Measurements from ENCODE around the gene MYCBP2.

The MYCBP2 gene

DNA sequence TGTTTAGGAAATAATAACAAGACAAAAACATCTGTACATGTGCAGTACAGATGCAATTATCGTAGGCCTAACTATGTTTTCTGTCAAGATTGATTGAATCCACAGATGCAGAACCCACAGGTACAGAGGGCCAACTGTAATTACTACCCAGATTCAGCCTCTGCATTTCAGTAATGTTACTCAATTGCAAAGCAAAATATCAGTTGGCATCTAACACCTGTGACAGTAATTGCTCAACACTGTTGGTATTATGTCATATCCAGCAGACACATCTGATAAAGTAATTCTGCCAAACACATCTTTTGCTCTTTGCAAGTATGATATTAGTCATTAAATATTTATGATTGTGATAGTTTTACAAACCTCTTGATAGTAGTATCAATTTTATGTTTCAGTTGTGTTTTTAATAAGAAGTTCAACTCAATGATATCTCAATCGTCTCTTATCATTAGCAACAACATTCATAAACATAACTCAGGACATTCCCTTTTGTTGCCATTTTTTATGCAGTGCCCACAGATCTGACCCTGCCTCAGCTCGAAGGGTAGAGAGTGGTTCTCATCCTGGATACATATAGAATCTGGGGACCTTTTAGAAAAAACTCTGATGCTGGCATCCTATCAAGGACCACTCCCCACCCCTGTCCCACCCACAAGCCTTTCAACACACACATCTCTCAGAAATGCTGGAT is 104.7 kb downstream of the MYCBP2 start:
- TF ChIP-seq, protein P1, sequence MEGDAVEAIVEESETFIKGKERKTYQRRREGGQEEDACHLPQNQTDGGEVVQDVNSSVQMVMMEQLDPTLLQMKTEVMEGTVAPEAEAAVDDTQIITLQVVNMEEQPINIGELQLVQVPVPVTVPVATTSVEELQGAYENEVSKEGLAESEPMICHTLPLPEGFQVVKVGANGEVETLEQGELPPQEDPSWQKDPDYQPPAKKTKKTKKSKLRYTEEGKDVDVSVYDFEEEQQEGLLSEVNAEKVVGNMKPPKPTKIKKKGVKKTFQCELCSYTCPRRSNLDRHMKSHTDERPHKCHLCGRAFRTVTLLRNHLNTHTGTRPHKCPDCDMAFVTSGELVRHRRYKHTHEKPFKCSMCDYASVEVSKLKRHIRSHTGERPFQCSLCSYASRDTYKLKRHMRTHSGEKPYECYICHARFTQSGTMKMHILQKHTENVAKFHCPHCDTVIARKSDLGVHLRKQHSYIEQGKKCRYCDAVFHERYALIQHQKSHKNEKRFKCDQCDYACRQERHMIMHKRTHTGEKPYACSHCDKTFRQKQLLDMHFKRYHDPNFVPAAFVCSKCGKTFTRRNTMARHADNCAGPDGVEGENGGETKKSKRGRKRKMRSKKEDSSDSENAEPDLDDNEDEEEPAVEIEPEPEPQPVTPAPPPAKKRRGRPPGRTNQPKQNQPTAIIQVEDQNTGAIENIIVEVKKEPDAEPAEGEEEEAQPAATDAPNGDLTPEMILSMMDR (IDR thresholded peaks at IDR 0.05), result no peak
- DNase-seq, result no peak
- Histone ChIP-seq H3K27me3 (no peaks in the 10 kb centered on the region), H3K36me3 (peaks cover 11 to 58% (median 18%) of the 10 kb centered on the region in 3 donors), H3K9me3 (no peaks in the 10 kb centered on the region), H3K4me3 (no peak overlapping the region), H3K27ac (no peak overlapping the region), H3K4me1 (no peaks in the 10 kb centered on the region)
- intact Hi-C loops (cut with DNase I; ENCODE audit: low total_unique reads), result no loop called here

DNA sequence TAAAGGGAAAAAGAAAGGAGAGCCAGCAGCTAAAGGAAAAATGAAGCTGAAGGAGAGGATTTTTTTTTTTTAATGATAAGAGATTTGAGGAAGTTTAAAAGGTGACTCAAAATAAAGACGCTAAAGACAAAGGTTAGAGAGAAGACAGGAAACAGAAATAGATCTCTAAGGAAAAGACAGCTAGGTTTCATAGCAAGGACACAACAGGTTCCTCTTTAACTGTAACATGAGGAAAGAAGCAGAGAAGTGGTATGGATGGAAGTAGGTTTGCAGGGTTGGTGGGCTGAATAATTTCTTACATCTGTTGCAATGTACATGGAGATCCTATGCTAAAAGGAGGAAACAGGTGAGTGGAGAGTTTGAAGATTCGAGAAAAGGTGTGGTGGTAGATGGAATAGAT is 107.5 kb downstream of the MYCBP2 start:
- Histone ChIP-seq H3K9me3 (no peaks in the 10 kb centered on the region), H3K27ac (no peak overlapping the region), H3K4me3 (no peak overlapping the region), H3K4me1 (no peaks in the 10 kb centered on the region), H3K27me3 (no peaks in the 10 kb centered on the region), H3K36me3 (peaks cover 28 to 86% (median 44%) of the 10 kb centered on the region in 3 donors)
- TF ChIP-seq, protein P1 (IDR thresholded peaks at IDR 0.05), result no peak
- intact Hi-C loops (cut with DNase I; ENCODE audit: low total_unique reads), result no loop called here
- no peak for DNase-seq

DNA sequence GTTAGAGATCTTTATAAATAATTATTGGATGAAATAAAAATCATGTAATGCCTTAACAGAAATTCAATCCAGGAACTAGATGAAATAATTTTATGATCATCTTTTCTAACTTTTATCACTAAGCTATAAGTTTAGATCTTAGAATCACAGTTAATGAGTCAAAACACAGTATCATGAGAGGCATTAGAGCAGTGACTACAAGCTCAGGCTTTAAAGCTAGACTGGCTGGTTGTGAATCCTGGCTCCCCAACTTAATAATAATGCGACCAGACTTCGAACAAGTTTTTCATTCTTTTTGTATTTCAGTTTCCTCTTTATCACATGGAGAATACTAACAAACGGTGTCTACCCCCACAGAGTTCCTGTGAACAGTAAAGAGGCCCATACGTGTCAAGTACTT is 108.6 kb downstream of the MYCBP2 start:
- H3K4me1 ChIP-seq, result no peaks in the 10 kb centered on the region
- intact Hi-C loops (cut with DNase I; ENCODE audit: low total_unique reads), result no loop called here
- no peaks in the 10 kb centered on the region for H3K9me3 ChIP-seq
- DNase-seq, result no peak
- H3K36me3 ChIP-seq, result peaks cover 29 to 87% (median 48%) of the 10 kb centered on the region in 3 donors
- H3K4me3 ChIP-seq, result no peak overlapping the region
- no peak overlapping the region for H3K27ac ChIP-seq
- TF ChIP-seq, protein P1 (IDR thresholded peaks at IDR 0.05), result no peak
- H3K27me3 ChIP-seq, result no peaks in the 10 kb centered on the region

DNA sequence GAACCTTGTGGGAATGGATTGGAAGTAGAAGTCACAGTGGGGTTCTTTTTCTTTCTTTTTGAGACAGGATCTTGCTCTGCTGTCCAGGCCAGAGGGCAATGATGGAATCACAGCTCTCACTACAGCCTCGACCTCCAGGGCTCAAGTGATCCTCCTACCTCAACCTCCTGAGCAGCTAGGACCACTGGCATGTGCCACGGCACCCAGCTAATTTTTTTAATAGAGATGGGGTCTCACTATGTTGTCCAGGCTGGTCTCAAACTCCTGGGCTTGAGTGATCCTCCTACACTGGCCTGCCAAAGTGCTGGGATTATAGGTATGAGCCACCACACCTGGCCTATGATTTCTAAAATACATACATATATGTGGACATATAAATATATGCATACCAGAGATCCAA is 111.4 kb downstream of the MYCBP2 start:
- H3K36me3 ChIP-seq, result peaks cover 42 to 75% (median 63%) of the 10 kb centered on the region in 3 donors

DNA sequence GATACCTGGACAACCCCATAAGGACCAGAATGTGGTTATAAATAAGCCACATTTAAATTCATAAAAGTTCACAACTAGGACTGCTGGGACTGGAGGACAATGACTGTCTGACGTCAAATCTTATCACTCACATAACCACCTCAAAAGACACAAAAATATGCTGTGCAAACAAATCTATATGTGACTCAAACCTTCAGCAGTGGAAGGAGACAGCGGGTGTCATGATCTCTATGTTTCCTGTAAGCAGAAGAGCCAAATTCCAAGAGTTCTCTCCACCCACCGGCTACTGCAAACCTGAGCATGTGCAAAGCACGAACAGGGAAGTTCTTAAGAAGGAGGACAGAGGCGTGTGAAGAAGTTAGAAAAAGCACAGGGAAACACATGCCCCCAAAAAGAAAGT is 113.2 kb downstream of the MYCBP2 start:
- no peaks in the 10 kb centered on the region for H3K27me3 ChIP-seq
- no peak overlapping the region for H3K4me3 ChIP-seq
- H3K4me1 ChIP-seq, result no peaks in the 10 kb centered on the region
- H3K9me3 ChIP-seq, result no peaks in the 10 kb centered on the region
- no peak for DNase-seq
- TF ChIP-seq, protein P1 (IDR thresholded peaks at IDR 0.05), result no peak
- intact Hi-C loops (cut with DNase I; ENCODE audit: low total_unique reads), result no loop called here
- H3K36me3 ChIP-seq, result peaks cover 48 to 79% (median 78%) of the 10 kb centered on the region in 3 donors
- no peak overlapping the region for H3K27ac ChIP-seq

More for the DNA sequence above, 111.4 kb downstream of the MYCBP2 start:
- Histone ChIP-seq H3K9me3 (no peaks in the 10 kb centered on the region), H3K27me3 (no peaks in the 10 kb centered on the region), H3K4me1 (no peaks in the 10 kb centered on the region), H3K4me3 (no peak overlapping the region), H3K27ac (no peak overlapping the region)
- intact Hi-C loops (cut with DNase I; ENCODE audit: low total_unique reads), result no loop called here
- TF ChIP-seq, protein P1 (IDR thresholded peaks at IDR 0.05), result no peak
- no peak for DNase-seq

Measured in tibial artery (tissue), 4 donors.